ENCODE results near the gene NENF. TPM values are rescaled to one million over a fixed set of nuclear protein-coding genes. Genes with fewer than 3 reads are reported as not detected.

Gene NENF
- polyA plus RNA-seq, 5 donors: 45.8 to 56.2 (median 52.2) TPM

Other genes starting within 250 kb of the NENF start
- gene PPP2R5A, start 147.5 kb upstream of the NENF start, polyA plus RNA-seq (ENCODE audit: insufficient read depth in 1 of 5, insufficient read length in 5 of 5, low replicate concordance in 1 of 5): 100 to 1,000 TPM in 4 of 5 donors, 10 to 100 TPM in 1; 97.5 to 123 (median 121) TPM
- gene PACC1, start 18.0 kb upstream of the NENF start, polyA plus RNA-seq (ENCODE audit: insufficient read depth in 1 of 5, insufficient read length in 5 of 5, low replicate concordance in 1 of 5): 1 to 10 TPM; 6.6 to 9.6 (median 8.5) TPM
- gene ATF3, start 175.8 kb downstream of the NENF start, polyA plus RNA-seq (ENCODE audit: insufficient read depth in 1 of 5, insufficient read length in 5 of 5, low replicate concordance in 1 of 5): 10 to 100 TPM in 4 of 5 donors, 1 to 10 TPM in 1; 5.9 to 30.2 (median 21.9) TPM